ELF-1 (cell line): ENCODE measurements around the gene IFNA5.
A peak's percentile ranks its signal among the peaks of the same experiment; 100 is the strongest.

Experiments
- DNase-seq: peaks from one replicate; pipeline ENCODE4 v3.0.0-alpha.2; 2016; ENCODE audit warnings: low read depth, low spot score

IFNA5 gene

DNA sequence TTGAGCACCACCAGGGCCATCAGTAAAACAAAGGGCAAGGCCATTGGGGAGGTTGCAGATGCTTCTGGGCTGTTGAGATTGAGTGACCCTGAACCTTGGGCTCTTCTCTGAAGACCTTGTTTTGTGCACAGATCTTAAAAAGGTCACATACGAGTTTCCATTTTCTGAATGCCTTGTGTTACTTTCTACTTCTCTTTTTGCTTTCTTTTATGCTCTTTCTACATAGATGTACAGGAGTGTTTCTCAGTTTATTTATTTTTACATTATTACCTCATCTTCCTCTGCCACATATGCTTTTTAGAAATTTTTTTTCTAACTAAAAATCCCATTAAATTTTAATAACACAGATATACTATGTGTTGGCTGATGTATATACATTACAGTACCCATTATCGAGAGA is at the start of gene IFNA5:
TSS of gene IFNA5 (minus strand) at position 101 of the 400 bp plus-strand sequence. CDS start at position 44, 57 bp downstream.
- DNase-seq = no peak

DNA sequence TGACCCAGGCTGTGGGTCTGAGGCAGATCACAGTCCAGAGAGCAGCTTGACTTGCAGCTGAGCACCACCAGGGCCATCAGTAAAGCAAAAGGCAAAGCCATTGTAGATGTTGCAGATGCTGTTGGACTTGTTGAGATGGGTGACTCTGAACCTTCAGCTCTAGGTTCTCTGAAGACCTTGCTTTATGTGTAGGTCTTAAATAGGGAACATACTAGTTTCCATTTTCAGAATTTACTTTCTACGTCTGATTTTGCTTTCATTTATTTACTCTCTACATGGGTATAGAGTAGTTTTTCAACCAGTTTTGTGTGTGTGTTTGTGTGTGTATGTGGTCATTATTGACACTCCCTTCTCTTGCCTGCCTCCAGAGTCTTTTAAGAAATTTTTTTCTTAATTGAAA is 45.7 kb upstream of the IFNA5 start, which contains the start of gene IFNA6:
TSS of gene IFNA6 (minus strand) at position 101 of the 400 bp plus-strand sequence. CDS start at position 101, 0 bp downstream.
- DNase-seq = no peak

DNA sequence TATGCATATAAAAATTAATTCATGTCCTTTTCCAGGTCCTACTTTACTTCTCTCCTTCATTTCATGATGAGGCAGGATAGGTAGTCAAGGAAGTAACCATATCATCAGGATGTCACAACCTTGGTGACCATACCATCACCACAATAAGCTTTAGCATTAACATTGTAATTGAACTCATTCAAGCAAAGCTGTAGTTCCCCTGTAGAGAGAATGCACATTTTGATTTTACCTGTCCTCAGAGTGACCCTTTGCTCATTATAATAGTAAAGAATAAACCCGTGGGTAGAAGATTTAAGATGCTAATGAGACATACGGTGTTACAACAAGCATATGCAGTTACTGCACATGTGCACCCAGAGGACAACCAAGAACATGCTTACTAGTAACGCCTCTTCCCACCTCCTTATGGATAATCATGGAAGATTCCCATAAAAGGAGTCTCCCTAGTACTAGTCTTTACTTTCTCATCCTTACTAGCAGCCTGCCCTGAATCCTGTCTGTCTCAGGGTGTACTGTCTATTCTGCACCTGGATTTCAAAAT is 43.4 kb upstream of the IFNA5 start:
- DNase-seq = no peak

DNA sequence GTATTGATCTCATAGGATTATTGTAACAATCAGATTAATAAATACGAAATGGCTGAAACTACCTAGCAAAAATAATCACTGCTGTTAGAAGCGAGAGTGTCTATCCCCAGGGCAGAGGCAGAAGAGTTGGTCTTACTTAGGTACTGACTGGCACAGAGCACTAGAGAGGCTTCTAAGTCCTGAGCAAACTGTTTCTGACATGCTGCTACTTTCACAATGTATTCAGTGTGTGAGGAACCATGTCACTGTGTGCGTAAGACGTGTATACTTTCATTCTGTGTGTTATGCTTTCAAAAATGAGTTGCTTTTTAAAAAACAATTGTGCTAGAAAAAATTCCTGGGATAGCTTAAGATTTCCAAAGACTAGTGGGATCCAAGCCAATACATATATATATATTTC is 35.6 kb upstream of the IFNA5 start:
- no peak for DNase-seq

DNA sequence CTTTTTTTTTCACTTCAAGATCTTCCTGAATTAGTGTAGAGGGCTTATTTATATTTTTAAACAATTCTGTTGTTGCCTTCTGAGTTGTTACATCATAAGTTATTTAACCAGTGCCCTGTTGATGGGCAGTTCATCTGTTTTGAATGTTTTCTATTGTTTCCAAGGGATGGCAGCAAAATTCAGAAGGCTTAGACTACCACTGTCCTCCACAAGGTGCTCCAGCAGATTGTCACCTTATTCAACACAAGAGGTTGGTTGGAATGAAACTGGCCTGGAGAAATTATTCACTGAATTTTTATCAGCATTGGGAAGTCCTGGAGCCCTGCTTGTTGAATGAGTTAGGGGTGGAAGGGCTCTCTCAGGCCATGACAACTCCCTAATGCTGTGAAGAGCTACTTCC is 31.3 kb upstream of the IFNA5 start:
- DNase-seq = no peak

DNA sequence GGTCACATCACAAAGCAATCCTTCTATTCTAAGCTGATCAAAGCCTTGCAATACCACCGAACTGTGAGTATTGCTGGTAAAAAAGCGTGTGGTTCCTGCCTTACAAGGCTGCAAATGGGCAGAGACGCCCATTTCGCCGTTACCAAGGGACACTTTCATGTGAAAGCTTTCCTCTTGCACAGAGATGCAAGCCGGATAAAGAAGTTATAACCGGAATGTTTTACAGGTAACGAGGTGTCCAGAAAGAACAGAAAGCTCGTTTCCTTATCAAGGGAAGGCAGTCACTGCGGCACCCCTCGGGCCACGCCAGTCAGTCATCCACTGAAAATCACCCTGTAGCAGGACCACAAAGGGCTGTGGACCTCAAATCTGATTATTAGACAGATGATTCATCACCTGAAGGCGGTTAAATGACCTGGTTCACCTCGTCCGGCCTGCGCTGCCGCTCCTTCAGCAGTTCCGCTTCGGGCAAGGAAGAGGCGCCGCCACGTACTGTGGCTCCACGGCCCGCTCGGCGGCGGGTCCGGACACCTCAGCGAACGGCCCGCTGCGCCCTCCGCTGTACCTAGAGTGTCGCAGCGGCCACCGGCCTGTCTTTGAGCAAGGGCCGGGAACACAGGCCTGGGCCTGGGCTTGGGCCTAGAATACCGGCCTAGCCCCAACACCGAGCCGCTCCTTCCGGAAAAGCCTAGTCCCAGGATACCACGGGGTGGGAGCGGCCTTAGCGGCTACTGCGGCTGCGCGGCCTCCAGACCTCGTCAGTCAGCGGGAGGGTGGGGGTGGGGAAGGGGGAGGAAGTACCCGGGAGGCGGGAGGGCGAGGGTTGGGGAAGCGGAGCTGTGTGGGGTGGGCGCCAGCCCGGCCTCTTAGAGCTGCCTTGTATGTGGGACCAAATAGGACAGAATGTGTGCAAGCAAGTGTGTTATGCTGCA is 29.9 kb upstream of the IFNA5 start, which contains the start of gene KLHL9:
TSS of gene KLHL9 (minus strand) at position 704 of the 932 bp plus-strand sequence. CDS start at position 159, 545 bp downstream.
- DNase-seq = peak; percentile 89

DNA sequence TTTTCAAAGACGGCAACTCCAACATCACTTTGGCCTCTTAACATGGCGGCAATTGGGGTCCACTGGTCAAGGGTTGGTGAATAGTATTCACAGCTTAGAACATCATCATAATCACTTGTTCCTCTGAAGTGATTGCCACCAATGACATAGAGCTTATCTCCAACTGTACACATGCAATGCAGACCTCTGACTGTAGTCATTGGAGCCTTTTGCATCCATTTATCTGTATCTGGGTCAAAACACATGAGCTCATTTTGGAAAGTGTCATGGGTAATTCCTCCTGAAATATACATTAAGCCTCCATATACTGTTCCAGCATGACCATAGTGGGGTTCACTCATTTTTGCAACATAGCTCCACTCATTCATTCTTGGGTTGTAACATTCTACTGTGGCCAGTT is 28.1 kb upstream of the IFNA5 start:
- DNase-seq = no peak

DNA sequence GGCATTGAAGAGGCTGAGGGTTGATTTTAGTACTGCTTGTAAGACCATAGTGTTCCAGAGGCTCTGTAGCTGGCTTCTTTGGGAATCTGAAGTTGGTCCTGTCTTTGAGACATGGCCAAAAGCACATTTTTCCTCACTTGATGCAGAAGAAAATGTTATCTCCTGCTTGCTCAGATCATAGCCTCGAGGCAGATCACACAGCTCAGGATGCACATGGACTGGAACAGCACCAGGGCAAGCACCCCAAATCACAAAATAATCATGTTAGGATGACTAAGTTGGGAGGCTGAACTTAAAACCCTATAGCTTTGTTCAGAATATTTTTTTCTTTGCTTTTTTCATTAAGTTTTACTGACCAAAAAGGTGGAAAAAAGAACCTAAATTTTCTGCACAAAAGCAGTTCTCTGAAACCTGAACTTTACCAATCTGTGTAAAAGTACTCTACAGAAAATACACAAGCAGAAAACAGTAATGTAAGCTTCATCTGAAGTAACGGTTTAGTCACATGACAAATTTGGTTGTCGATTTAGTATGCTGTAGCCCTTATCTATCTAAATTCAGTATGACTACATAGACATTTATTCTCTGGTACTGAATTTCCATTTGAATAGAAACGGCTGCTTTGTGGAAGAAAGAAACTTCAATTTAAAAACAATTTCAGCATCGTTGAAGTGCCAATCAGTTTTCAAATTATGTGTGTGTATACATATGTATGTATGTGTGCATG is 26.7 kb upstream of the IFNA5 start:
- DNase-seq = peak; percentile 5

DNA sequence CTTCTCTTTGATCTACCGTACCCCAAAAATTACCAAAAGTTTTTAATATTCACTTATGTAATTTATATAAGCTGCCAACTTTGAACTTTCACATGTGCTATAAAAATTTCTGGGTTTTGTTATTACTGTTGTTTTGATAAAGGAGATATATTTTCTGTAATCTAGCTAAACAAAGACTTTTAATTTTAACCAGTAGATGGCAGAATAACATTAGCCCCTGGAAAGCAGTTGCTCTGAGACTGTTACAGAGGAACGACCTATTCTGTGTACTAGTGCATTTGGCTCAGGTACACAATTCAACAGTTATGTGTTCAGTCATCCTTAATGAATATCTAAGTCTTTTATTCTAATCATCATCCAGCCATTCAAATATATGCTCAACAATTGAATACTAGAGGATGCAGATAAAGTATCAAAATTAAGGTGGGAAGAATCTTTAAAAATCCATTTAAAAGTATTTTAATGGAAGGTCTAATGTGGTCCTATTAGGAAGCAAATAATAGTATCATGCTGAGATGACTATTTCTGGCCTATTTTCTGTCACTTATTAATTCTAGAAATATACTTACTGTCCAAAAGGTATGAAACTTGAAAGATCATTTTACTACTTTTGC is 21.5 kb upstream of the IFNA5 start:
- no peak for DNase-seq

DNA sequence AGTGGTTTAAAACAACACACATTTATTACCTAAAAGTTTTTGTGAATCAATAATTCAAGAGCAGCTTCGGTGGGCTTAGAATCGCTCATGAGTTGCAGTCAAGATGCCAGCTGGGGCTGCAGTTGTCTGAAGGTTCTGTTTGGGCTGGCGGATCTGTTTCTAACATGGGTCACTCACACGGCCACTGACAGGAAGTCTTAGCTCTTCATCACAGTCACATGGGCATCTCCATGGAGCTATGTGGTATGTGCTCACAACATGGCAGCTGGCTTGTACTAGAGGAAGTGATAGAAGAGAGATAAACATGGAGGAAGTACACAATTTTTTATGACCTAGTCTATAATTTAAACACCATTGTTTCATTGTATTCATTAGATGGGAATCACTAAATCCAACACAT is 18.9 kb upstream of the IFNA5 start:
- DNase-seq = no peak

DNA sequence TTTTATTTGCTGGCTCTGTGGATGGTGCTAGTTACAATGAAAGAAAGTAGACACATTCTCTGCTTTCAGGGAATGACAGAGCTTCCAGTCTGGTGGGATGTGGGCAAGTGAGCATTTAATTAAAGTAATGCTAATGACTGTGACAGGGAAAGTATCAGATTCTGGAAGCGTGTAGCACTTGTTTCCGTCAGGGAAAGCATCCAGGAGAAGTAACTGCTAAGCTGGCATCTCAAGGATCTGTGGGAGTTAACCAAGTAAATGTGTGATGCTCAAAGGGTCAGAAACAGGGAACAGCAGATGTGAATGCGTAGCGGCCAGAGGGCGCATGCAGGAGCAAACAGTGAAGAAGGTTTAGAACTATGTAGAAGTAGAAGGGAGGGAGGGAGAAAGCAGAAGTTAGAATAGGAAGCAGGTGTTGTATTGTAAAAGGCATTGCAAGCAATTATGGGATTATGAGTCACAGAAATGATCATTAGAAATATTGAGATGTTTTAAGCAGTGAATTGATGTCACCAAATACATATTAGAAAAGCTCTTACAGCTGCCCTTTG is 17.9 kb upstream of the IFNA5 start:
- DNase-seq = no peak

DNA sequence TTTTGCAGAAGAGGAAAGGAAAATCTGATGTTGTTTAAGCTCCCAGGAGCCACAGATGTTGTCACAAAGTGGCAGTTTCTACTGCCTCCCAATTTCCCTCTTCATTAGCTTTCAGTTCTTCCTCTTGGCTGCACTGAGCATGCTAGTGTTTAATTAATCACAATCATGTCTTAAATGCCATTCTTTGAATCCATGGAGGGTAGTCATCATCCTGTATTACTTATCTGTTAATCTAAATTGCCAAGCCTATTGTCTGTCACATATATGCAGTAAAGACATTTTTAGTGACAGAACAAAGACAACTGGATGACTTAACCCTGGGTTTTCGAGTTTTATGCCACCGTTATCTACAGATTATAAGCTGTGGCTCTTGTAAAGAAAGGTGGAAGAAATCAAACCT is 15.4 kb upstream of the IFNA5 start:
- no peak for DNase-seq

DNA sequence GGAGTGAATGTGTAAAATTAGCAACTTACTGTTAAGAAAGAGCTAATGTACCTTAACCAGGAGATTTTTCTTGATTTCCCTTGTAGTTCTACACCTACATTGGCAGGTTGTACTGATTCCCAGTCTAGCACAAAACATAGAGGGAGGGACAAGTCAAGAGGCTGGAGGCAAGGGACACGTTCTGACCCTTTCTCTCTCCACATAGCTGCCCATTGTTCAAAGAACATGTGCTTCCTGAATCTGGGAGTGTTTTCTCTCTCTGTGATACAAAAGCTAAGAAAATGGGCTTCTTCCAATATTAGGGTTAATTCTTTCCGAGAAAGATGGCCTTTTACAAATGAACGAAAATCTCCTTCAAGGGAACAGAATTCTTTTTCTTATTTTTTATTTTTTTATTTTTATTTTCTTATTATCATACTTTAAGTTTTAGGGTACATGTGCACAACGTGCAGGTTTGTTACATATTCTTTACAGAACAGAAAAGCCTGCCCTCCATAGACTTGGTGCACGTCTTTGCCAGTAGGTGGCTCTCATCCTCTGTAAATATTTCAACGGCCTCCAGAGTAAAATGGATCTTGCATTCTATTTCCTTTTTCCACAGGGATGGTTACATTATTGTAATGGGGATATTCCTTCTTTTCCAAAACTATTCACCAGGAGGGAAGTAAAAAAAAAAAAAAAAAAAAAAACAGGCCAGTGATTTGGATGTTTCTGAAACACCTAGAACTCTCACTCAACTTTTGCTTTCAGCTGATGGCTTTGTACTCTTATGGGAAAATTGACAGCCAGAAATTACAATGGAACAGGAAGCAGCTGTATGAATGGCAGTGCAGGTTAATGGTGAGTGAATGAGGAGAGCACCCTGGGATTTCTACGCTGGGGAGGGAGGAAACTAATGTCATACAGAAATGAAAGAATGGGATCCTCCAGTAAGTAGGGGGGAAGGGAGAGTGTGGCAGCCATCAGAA is 13.1 kb upstream of the IFNA5 start:
- DNase-seq = peak; percentile 8

DNA sequence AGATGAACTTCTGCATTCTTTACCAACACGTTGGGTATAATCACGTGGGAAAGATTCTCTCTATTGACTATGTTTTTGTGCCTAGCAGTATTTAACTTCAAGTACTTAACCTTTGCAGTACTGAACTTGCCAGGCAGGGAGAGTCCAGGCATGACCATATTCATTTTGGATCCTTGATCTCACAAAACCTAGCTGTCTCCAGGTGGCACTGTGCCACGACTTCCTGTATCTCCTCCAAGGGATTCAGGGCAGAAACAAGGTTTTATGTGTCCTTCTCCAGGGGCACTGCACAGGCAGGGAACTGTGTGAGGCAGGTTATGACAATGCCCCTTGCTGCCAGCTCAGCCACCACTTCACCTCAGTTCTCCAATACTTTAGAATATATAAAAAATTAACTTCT is 11.7 kb upstream of the IFNA5 start:
- no peak for DNase-seq

DNA sequence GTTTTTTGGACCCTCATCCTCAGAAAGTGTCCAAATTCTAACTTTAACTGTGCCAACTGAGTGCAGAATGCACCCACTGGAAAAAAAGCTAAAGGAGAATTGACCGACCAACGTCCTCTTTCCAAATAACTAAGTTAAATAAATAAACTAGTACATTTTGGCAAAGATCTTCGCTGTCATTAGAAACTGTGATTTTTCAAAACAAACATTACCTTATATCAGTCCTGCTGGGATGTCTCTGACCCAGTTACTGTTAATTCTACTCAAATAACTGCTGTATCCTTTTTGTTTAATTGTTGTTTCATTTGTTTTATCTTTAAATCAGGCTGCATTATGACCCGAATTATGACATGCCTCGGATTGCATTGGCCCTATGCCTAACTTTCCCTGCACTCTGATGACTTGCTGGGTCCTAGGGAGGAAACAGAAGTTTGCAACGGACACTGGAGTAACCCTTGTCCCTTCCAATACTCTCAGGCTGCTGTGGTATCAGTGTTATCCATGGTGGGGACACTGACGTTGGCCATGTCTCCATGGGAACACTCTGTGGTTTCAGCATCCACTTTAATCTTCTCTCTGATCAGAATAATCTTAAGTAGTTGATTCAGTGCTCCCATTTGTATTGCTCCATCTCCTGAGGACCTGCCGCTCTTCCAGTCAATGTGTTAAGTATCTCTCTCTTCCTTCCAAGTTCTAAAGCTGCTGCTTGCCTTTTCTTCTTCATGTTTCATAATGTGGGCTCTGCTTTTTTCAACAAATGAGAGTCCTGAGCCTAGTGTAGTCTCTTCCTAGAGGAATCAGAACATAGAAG is 11.1 kb upstream of the IFNA5 start:
- DNase-seq = no peak

DNA sequence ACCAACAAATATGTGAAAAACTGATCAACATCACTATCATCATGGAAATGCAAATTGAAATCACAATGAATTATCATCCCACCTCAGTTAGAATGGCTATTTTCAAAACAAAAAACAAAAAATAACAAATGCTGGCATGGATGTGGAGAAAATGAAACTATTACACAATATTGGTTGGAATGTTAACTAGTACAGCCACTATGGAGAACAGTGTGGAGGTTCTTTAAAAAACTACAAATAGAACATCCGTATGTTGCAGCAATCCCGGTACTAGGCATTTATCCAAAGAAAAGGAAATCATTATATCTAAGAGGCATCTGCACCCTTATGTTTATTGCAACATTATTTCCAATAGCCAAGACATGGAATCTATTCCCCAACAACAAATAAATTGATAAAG is 9.0 kb upstream of the IFNA5 start:
- no peak for DNase-seq

DNA sequence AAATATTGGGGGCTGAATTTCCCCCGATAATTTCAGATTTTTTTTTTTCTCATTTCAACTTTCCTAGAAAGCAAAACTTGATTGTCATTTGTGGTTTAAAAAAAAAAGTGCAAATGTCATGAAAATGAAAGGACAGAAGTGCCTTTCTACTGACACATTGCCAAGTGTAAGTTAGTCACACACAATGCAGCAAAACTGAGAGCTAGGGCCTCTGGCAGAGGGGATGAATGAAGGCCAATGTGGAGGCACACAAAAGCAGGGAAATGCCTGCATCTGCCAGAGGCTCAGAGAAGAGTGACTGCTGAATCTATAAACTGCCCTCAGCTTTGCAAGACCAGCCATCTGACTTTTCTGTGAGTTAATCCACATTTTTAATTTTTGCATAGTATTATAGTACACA is 6.8 kb upstream of the IFNA5 start:
- no peak for DNase-seq

DNA sequence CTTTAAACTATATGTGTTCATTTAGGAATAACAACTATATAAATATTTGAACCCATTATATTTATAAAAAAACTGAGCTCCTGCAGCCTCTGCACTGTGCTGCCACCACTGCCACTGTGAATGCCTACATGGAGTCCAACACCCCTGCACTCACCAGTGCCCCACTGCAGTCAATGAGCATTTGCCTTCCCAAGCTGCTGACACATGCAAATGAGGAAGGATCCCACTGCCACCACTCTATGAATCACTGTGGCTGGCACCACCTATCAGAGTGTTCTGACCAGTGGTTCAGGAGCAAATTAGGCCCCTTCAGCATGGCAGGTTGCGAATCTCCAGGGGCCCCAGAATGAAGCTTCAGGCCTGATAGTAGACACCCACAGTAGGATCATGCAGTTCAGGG is 9.1 kb downstream of the IFNA5 start:
- no peak for DNase-seq

DNA sequence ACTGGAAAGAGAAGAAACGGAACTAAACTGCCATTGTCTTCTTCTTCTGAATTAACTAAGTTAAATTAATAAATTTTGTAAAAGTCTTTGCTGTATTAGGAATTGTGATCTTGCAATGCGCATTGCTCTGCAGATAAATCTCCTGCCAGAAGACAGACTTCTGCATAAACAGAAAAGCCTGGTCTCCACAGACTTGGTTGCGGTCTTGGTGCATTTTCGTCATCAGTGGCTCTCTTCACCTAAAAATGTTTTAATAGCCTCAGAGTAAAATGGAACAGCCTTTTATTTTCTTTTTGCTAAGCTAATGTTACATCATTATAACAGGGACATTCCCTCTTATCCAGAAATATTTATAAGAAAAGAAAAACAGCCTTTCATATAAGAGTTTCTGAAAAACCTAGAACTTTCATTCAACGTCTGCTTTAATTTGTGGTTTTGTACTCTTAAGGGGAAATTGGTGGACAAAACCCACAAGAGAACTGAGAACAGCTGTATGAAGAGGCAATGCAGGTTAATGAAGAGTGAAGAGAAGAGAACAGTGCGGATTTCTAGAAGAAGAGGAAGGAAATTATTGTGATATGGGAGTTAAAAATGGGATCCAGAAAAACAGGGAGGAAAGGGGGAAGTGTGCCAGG is 10.1 kb downstream of the IFNA5 start:
- no peak for DNase-seq
